HepG2 (cell line): ENCODE data around the gene AK9. TPM values are rescaled to one million over a fixed set of nuclear protein-coding genes. Genes with fewer than 3 reads are reported as not detected.
A peak's percentile ranks its signal among the peaks of the same experiment; 100 is the strongest.

Source experiments
- ATAC-seq: fragments of 200-7000 bp; cut with Tn5 transposase; 3 replicates; pipeline ENCODE4 v1.9.1; 2020; ENCODE audit warnings: mild to moderate bottlenecking, moderate library complexity
- BruUV-seq: library from RNA; stranded (reverse); fragments of 400-500 nt; replicated peaks from 2 replicates; lab custom pipeline; 2021; lab: Mats Ljungman, UMichigan
- CTCF ChIA-PET: fragments of 300-600 bp; formaldehyde crosslinking; extraction: SDS; loops from one replicate; lab custom pipeline; 2021; ENCODE audit warnings: low total read pairs, inconsistent platforms, low intra/inter-chr PET ratio; lab: Yijun Ruan, JAX
- POLR2A ChIA-PET: fragments of 350-600 bp; sonication (Branson Sonifier 250); formaldehyde crosslinking; loops from one replicate; lab custom pipeline; 2020; ENCODE audit warnings: antibody characterized with exemption, inconsistent platforms; lab: Yijun Ruan, JAX
- DNase-seq: peaks from one replicate; pipeline ENCODE4 v3.0.0-alpha.2; 2015; ENCODE audit warnings: low spot score
- FAIRE-seq: peaks from 3 replicates; lab custom pipeline; 2011; peaks lifted over from hg19 to GRCh38; lab: Jason Lieb, UNC
- H2AFZ ChIP-seq: one replicate; pipeline ENCODE4 v1.6.1; 2011; ENCODE audit warnings: low read length, inconsistent platforms
- H3K27ac ChIP-seq: fragments of 300-600 bp; 3 replicates; pipeline ENCODE4 v1.8.0; 2011; ENCODE audit warnings: mixed run types, mild to moderate bottlenecking, mixed read lengths, low read length, inconsistent platforms; ENCODE audit not compliant: insufficient read depth; ENCODE audit errors: extremely low read length
- H3K27me3 ChIP-seq, 2 experiments: fragments of 200-600 bp in 1 of 2; 2 replicates in 1 of 2; 3 replicates in 1 of 2; pipeline versions ENCODE4 v1.6.0 to v1.8.0; 2011; ENCODE audit warnings: low read length in 2 of 2, mild to moderate bottlenecking in 2 of 2, moderate library complexity in 2 of 2, inconsistent platforms in 1 of 2; ENCODE audit not compliant: insufficient read depth in 2 of 2, control insufficient read depth in 1 of 2
- H3K36me3 ChIP-seq, 2 experiments: fragments of 200-600 bp in 1 of 2; replicated peaks in 1 of 2; 2 replicates in 1 of 2; 3 replicates in 1 of 2; pipeline versions ENCODE4 v1.5.1 to v1.8.0; 2011; ENCODE audit warnings: low read length in 2 of 2, inconsistent platforms in 1 of 2; ENCODE audit not compliant: insufficient read depth in 2 of 2, control insufficient read depth in 1 of 2
- H3K4me1 ChIP-seq: 2 replicates; pipeline ENCODE4 v1.5.1; 2012; ENCODE audit warnings: low read length, inconsistent platforms; ENCODE audit not compliant: insufficient read depth
- H3K4me2 ChIP-seq: 2 replicates; pipeline ENCODE4 v1.6.0; 2011; ENCODE audit warnings: low read depth, low read length, inconsistent platforms
- H3K4me3 ChIP-seq, 3 experiments: fragments of 200-600 bp in 1 of 3; sonication (generic), shearing (Covaris generic) in 1 of 3; replicated peaks in 1 of 3; 2 replicates each; pipeline ENCODE4 v1.5.1; 2011 to 2016; ENCODE audit warnings: low read length in 3 of 3, inconsistent platforms in 2 of 3, low read depth in 2 of 3, mild to moderate bottlenecking in 2 of 3, control low read depth in 1 of 3, mixed read lengths in 1 of 3; ENCODE audit not compliant: insufficient read depth in 1 of 3
- H3K79me2 ChIP-seq: one replicate; pipeline ENCODE4 v1.6.1; 2011; ENCODE audit warnings: low read length, inconsistent platforms; ENCODE audit not compliant: insufficient read depth
- H3K9ac ChIP-seq: 2 replicates; pipeline ENCODE4 v1.6.0; 2011; ENCODE audit warnings: mild to moderate bottlenecking, low read depth, low read length, inconsistent platforms; ENCODE audit not compliant: insufficient read depth
- H3K9me3 ChIP-seq: 2 replicates; pipeline ENCODE4 v1.5.1; 2012; ENCODE audit warnings: mild to moderate bottlenecking, low read length
- H4K20me1 ChIP-seq: 2 replicates; pipeline ENCODE4 v1.6.0; 2011; ENCODE audit warnings: inconsistent platforms, mild to moderate bottlenecking, low read length, moderate library complexity; ENCODE audit not compliant: insufficient read depth
- CENPBD1 ChIP-seq: sonication (generic); formaldehyde crosslinking; IDR thresholded peaks from 2 replicates; pipeline ENCODE4 v1.8.0; 2022; ENCODE audit warnings: missing genetic modification reagents, low read depth, mild to moderate bottlenecking, borderline replicate concordance
- GRHL1 ChIP-seq: sonication (generic); formaldehyde crosslinking; conservative IDR thresholded peaks from 2 replicates; pipeline ENCODE4 v1.8.0; 2022; ENCODE audit warnings: missing genetic modification reagents
- HNRNPLL ChIP-seq: fragments of 200-400 bp; formaldehyde crosslinking; IDR thresholded peaks from 2 replicates; pipeline ENCODE4 v1.6.1; 2017; ENCODE audit warnings: mild to moderate bottlenecking, low read depth, low read length; ENCODE audit not compliant: poor library complexity, severe bottlenecking
- MBD4 ChIP-seq: IDR thresholded peaks from 2 replicates; pipeline ENCODE4 v1.6.1; 2012; ENCODE audit warnings: low read length, inconsistent platforms, borderline replicate concordance
- MXI1 ChIP-seq: IDR thresholded peaks from 3 replicates; pipeline ENCODE4 v1.6.1; 2012; ENCODE audit warnings: low read depth, low read length, inconsistent platforms, borderline replicate concordance
- MYC ChIP-seq: sonication (generic); formaldehyde crosslinking; IDR thresholded peaks from 2 replicates; pipeline ENCODE4 v1.9.0; 2021; ENCODE audit warnings: missing genetic modification reagents, borderline replicate concordance
- NFKBIZ ChIP-seq: IDR thresholded peaks from 2 replicates; pipeline ENCODE4 v1.6.1; 2018; ENCODE audit warnings: missing genetic modification reagents, missing compliant biosample characterization
- NR2F1 ChIP-seq, 2 experiments: fragments of 450-650 bp in 1 of 2; formaldehyde crosslinking in 1 of 2; IDR thresholded peaks; 2 replicates each; pipeline versions ENCODE4 v1.5.0 to v1.6.1; 2016 to 2020; ENCODE audit warnings: mild to moderate bottlenecking in 1 of 2, missing compliant biosample characterization in 1 of 2, missing genetic modification reagents in 1 of 2, moderate library complexity in 1 of 2
- RFX3 ChIP-seq: IDR thresholded peaks from 2 replicates; pipeline ENCODE4 v1.6.1; 2016; ENCODE audit warnings: missing biosample characterization, missing genetic modification reagents
- SAP130 ChIP-seq: IDR thresholded peaks from 2 replicates; pipeline ENCODE4 v1.6.1; 2016; ENCODE audit warnings: low read depth
- SIN3A ChIP-seq: IDR thresholded peaks from 2 replicates; pipeline ENCODE4 v1.6.1; 2011; ENCODE audit warnings: low read depth, mild to moderate bottlenecking, control low read depth, low read length, borderline replicate concordance
- SP140L ChIP-seq: sonication (generic); formaldehyde crosslinking; IDR thresholded peaks from 2 replicates; pipeline ENCODE4 v1.4.0; 2020; ENCODE audit warnings: missing genetic modification reagents, borderline replicate concordance
- SP5 ChIP-seq: IDR thresholded peaks from 2 replicates; pipeline ENCODE4 v1.6.1; 2016; ENCODE audit warnings: low read depth, borderline replicate concordance
- TAF1 ChIP-seq: sonication (generic); formaldehyde crosslinking; IDR thresholded peaks from 2 replicates; pipeline ENCODE4 v1.4.0; 2020; ENCODE audit warnings: missing genetic modification reagents
- YEATS2 ChIP-seq: sonication (generic); formaldehyde crosslinking; IDR thresholded peaks from 2 replicates; pipeline ENCODE4 v1.4.0; 2020; ENCODE audit warnings: missing genetic modification reagents, borderline replicate concordance
- ZBTB39 ChIP-seq: sonication (generic); formaldehyde crosslinking; IDR thresholded peaks from 2 replicates; pipeline ENCODE4 v1.5.0; 2020; ENCODE audit warnings: missing genetic modification reagents
- ZFP37 ChIP-seq: sonication (generic); formaldehyde crosslinking; IDR thresholded peaks from 2 replicates; pipeline ENCODE4 v1.4.0; 2020; ENCODE audit warnings: missing genetic modification reagents, borderline replicate concordance
- ZNF451 ChIP-seq: sonication (generic); formaldehyde crosslinking; IDR thresholded peaks from 2 replicates; pipeline ENCODE4 v1.5.0; 2020; ENCODE audit warnings: mild to moderate bottlenecking, missing genetic modification reagents
- ZNF768 ChIP-seq: sonication (generic); formaldehyde crosslinking; IDR thresholded peaks from 2 replicates; pipeline ENCODE4 v1.4.0; 2020; ENCODE audit warnings: missing genetic modification reagents
- ZNF816 ChIP-seq: sonication (generic); formaldehyde crosslinking; IDR thresholded peaks from 2 replicates; pipeline ENCODE4 v1.8.0; 2022; ENCODE audit warnings: missing genetic modification reagents, mild to moderate bottlenecking, borderline replicate concordance
- WGBS: methylation state at CpG from one replicate; pipeline ENCODE4 v1.1.6; 2017; ENCODE audit warnings: low lambda C conversion rate; 5-methylcytosine and 5-hydroxymethylcytosine counted together
- in situ Hi-C: cut with HindIII; loops from 2 replicates; pipeline ENCODE4 v1.10.0; 2017; ENCODE audit warnings: low pct_unique_long_range_greater_than_20kb; ENCODE audit not compliant: extremely low pct_ligation_motif_present
- intact Hi-C: fragments of 100-400 bp; cut with micrococcal nuclease; formaldehyde crosslinking; loops from one replicate; pipeline ENCODE4 v1.10.0; 2022; ENCODE audit not compliant: unreplicated experiment
- polyA plus RNA-seq, 8 experiments: library from polyadenylated mRNA; depleted of rRNA in 3 of 8; stranded (reverse) in 7 of 8; unstranded in 1 of 8; fragments of >200 nt; fragmentation: Illumina TruSeq in 4 of 8; extraction: Trizol in 4 of 8; gene quantifications; 2 replicates each; pipeline versions ENCODE4 v1.2.1 to v1.2.3, GENCODE V29; 2011 to 2016; ENCODE audit warnings: low read depth in 4 of 8, missing spikeins in 1 of 8, mixed read lengths in 1 of 8; ENCODE audit not compliant: insufficient read depth in 1 of 8
- total RNA-seq, 5 experiments: library from RNA; depleted of rRNA; stranded (reverse); fragments of >200 nt; fragmentation: Illumina TruSeq; extraction: Trizol; gene quantifications; 2 replicates each; pipeline ENCODE4 v1.2.3, GENCODE V29; 2016; ENCODE audit warnings: low read depth in 1 of 5

The AK9 gene
- total and polyA plus RNA-seq, 2 of the 13 experiments (the other 11 are each of a cell fraction or from before 2014, with no cell fraction given) = 3.2 to 4.8 TPM

GRCh38 chr6:109690373-109690736, 647 bp downstream of the AK9 start:
- H2AFZ ChIP-seq = peak overlapping the region; percentile 93
- BruUV-seq = no TSS peak
- H3K27ac ChIP-seq = peak overlapping the region; percentile 75
- no peaks in the 10 kb centered on the region for H4K20me1 ChIP-seq
- DNase-seq = peak; percentile 15
- intact Hi-C loops (no loop called here), in situ Hi-C loops (loop anchor here (5.0 kb wide), 1 partner anchor 163 kb away; no protein-coding TSS in a partner anchor)
- peak overlapping the region; percentile 84 for H3K4me2 ChIP-seq
- H3K4me1 ChIP-seq = peaks cover 21% of the 10 kb centered on the region
- POLR2A ChIA-PET = interaction anchor here (1.1 kb wide), 1 partner anchor 11 kb away, joined by 3 read pairs; no protein-coding TSS in a partner anchor
- peak overlapping the region; percentile 80 to 90 (median 86) for H3K4me3 ChIP-seq
- H3K36me3 ChIP-seq = no peaks in the 10 kb centered on the region
- no peak for FAIRE-seq
- peak; percentile 77 for ATAC-seq
- H3K9me3 ChIP-seq = no peaks in the 10 kb centered on the region
- no peaks in the 10 kb centered on the region for H3K27me3 ChIP-seq
- H3K9ac ChIP-seq = peak overlapping the region; percentile 80
- under 1% methylated on average over 15 of the region's 24 CpGs for WGBS
- CTCF ChIA-PET = no interaction called here
- H3K79me2 ChIP-seq = no peaks in the 10 kb centered on the region
- TF ChIP-seq CENPBD1 (CRISPR knock-in tag) = no peak
- TF ChIP-seq TAF1 = peak; percentile 5; the same call in 1 of the 2 replicates
- no peak for TF ChIP-seq MBD4
- TF ChIP-seq ZBTB39 (CRISPR knock-in tag) = no peak
- peak; percentile 13; the same call in 1 of the 2 replicates for TF ChIP-seq ZNF816 (CRISPR knock-in tag)
- TF ChIP-seq SIN3A = 0 out of 2 replicates have a peak, but pooled peaks have one; percentile 57
- 0 out of 2 replicates have a peak, but pooled peaks have one; percentile 2 for TF ChIP-seq YEATS2 (CRISPR knock-in tag)
- peak; percentile 45; the same call in 1 of the 2 replicates for TF ChIP-seq RFX3 (CRISPR knock-in tag)
- TF ChIP-seq SP5 (CRISPR knock-in tag) = 0 out of 2 replicates have a peak, but pooled peaks have one; percentile 29
- 0 out of 2 replicates have a peak, but pooled peaks have one; percentile 23 for TF ChIP-seq SP140L (CRISPR knock-in tag)
- peak; percentile 12; the same call in 1 of the 2 replicates for TF ChIP-seq MYC (CRISPR knock-in tag)
- 0 out of 2 replicates have a peak, but pooled peaks have one; percentile 7 for TF ChIP-seq NFKBIZ (CRISPR knock-in tag)
- TF ChIP-seq MXI1 = 0 out of 3 replicates have a peak, but pooled peaks have one; percentile 33
- TF ChIP-seq ZNF451 (CRISPR knock-in tag) = no peak
- peak; percentile 20 for TF ChIP-seq HNRNPLL
- no peak for TF ChIP-seq ZFP37 (CRISPR knock-in tag)
- 0 out of 2 replicates have a peak, but pooled peaks have one; percentile 10 for TF ChIP-seq ZNF768 (CRISPR knock-in tag)
- 0 out of 4 replicates have a peak, but pooled peaks of 1 of the 2 experiments have one; percentile 26 for TF ChIP-seq NR2F1 (CRISPR knock-in tag; IDR thresholded peaks at IDR 0.05)
- peak; percentile 63 for TF ChIP-seq SAP130 (CRISPR knock-in tag)
- TF ChIP-seq GRHL1 (CRISPR knock-in tag) = no peak
